Measurements from ENCODE around the gene KLRC2.

Gene KLRC2

DNA sequence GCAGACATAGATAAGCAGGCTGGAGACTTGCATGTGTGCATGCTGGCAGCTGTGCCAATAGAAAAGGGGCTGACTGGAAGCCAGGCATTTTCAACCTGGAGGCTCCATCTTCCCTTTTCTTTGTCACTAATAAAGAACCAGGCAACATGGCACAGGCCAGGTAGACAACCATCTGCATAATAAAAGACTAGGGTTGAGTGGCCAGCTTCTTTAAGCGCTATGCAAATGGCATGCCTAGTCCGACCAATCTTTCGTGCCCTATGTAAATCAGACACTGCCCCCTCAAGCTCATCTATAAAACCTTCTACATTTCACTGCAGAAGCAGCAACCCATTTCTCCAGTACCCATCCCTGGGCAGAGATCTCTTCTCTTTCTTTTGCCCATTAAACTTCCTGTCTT lies 21.9 kb upstream of the KLRC2 start:
- Histone ChIP-seq H3K27ac (ENCODE audit: low read depth, low read length, poor library complexity, severe bottlenecking) (no peak overlapping the region), H3F3A (ENCODE audit: insufficient read depth, low read length) (no peaks in the 10 kb centered on the region), H3K9ac (ENCODE audit: low read length) (no peak overlapping the region), H3K4me3 (ENCODE audit: low read depth, low read length, poor library complexity, severe bottlenecking) (no peak overlapping the region), H2AFZ (ENCODE audit: low read length) (no peak overlapping the region), H3K27me3 (ENCODE audit: insufficient read depth, low read length) (no peaks in the 10 kb centered on the region), H4K20me1 (ENCODE audit: insufficient read depth, low read length) (no peaks in the 10 kb centered on the region), H3K4me1 (ENCODE audit: insufficient read depth, low read length, severe bottlenecking) (peaks cover 20% of the 10 kb centered on the region), H3K79me2 (ENCODE audit: insufficient read depth, low read length) (no peaks in the 10 kb centered on the region), H3K4me2 (ENCODE audit: low read length) (no peak overlapping the region), H3K9me2 (ENCODE audit: low read depth, low read length) (no peaks in the 10 kb centered on the region), H3K36me3 (ENCODE audit: insufficient read depth, low read length) (no peaks in the 10 kb centered on the region; the same call in 1 of the 2 replicates), H3K9me3 (ENCODE audit: low read length) (peaks cover 21% of the 10 kb centered on the region)
- TF ChIP-seq, protein P1, sequence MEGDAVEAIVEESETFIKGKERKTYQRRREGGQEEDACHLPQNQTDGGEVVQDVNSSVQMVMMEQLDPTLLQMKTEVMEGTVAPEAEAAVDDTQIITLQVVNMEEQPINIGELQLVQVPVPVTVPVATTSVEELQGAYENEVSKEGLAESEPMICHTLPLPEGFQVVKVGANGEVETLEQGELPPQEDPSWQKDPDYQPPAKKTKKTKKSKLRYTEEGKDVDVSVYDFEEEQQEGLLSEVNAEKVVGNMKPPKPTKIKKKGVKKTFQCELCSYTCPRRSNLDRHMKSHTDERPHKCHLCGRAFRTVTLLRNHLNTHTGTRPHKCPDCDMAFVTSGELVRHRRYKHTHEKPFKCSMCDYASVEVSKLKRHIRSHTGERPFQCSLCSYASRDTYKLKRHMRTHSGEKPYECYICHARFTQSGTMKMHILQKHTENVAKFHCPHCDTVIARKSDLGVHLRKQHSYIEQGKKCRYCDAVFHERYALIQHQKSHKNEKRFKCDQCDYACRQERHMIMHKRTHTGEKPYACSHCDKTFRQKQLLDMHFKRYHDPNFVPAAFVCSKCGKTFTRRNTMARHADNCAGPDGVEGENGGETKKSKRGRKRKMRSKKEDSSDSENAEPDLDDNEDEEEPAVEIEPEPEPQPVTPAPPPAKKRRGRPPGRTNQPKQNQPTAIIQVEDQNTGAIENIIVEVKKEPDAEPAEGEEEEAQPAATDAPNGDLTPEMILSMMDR (IDR thresholded peaks at IDR 0.05; ENCODE audit: low read length), result no peak
- TF ChIP-seq EZH2 (IDR thresholded peaks at IDR 0.05; ENCODE audit: borderline replicate concordance, low read length), result no peak

DNA sequence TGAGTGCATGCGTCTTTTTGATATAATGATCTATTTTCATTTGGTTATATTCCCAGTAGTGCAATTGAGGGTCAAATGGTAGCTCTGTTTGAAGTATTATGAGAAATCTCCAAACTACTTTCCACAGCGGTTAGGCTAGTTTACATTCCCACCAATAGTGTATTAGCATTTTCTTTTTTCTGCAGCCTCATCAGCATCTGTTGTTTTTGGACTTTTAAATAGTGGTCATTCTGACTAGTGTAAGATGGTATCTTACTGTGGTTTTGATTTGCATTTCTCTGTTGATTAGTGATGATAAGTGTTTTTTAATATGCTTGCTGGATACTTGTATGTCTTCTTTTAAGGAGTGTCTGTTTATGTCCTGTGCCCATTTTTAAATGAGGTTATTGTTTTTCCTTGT lies 21.0 kb upstream of the KLRC2 start:
- no peaks in the 10 kb centered on the region for H4K20me1 ChIP-seq (ENCODE audit: insufficient read depth, low read length)
- H3K4me1 ChIP-seq (ENCODE audit: insufficient read depth, low read length, severe bottlenecking), result peaks cover 20% of the 10 kb centered on the region
- no peaks in the 10 kb centered on the region for H3K9me2 ChIP-seq (ENCODE audit: low read depth, low read length)
- H3K9ac ChIP-seq (ENCODE audit: low read length), result no peak overlapping the region
- no peak for TF ChIP-seq EZH2 (IDR thresholded peaks at IDR 0.05; ENCODE audit: borderline replicate concordance, low read length)
- TF ChIP-seq, protein P1 (IDR thresholded peaks at IDR 0.05; ENCODE audit: low read length), result no peak
- no peak overlapping the region for H2AFZ ChIP-seq (ENCODE audit: low read length)
- no peak overlapping the region for H3K27ac ChIP-seq (ENCODE audit: low read depth, low read length, poor library complexity, severe bottlenecking)
- H3K4me3 ChIP-seq (ENCODE audit: low read depth, low read length, poor library complexity, severe bottlenecking), result no peak overlapping the region
- no peaks in the 10 kb centered on the region; the same call in 1 of the 2 replicates for H3K36me3 ChIP-seq (ENCODE audit: insufficient read depth, low read length)
- H3F3A ChIP-seq (ENCODE audit: insufficient read depth, low read length), result no peaks in the 10 kb centered on the region
- H3K9me3 ChIP-seq (ENCODE audit: low read length), result peaks cover 18% of the 10 kb centered on the region
- no peaks in the 10 kb centered on the region for H3K27me3 ChIP-seq (ENCODE audit: insufficient read depth, low read length)
- no peak overlapping the region for H3K4me2 ChIP-seq (ENCODE audit: low read length)
- no peaks in the 10 kb centered on the region for H3K79me2 ChIP-seq (ENCODE audit: insufficient read depth, low read length)

DNA sequence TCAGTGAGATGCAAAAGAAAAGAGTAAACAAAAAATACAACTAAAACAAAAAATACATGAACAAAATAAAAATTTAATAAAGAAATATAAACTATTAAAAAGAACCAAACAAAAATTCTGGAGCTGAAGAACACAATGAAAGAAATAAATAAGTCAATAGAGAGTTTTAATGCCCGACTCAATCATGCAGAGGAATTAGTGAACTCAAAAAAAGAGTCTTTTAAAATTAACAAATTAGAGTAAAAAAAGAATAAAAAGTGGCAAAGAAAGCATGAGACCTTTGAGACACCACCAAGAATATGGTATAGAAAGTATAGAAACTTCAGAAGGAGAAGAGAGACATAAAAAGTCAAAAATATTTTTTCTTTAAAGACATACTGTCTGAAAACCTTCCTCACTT lies 20.0 kb upstream of the KLRC2 start:
- no peak overlapping the region for H3K4me3 ChIP-seq (ENCODE audit: low read depth, low read length, poor library complexity, severe bottlenecking)

More for the DNA sequence above, 20.0 kb upstream of the KLRC2 start:
- Histone ChIP-seq H3K4me2 (ENCODE audit: low read length) (no peak overlapping the region), H4K20me1 (ENCODE audit: insufficient read depth, low read length) (no peaks in the 10 kb centered on the region), H3K79me2 (ENCODE audit: insufficient read depth, low read length) (no peaks in the 10 kb centered on the region), H3F3A (ENCODE audit: insufficient read depth, low read length) (no peaks in the 10 kb centered on the region), H3K9me3 (ENCODE audit: low read length) (peaks cover 16% of the 10 kb centered on the region), H3K4me1 (ENCODE audit: insufficient read depth, low read length, severe bottlenecking) (peaks cover 20% of the 10 kb centered on the region), H3K9me2 (ENCODE audit: low read depth, low read length) (no peaks in the 10 kb centered on the region), H3K27me3 (ENCODE audit: insufficient read depth, low read length) (no peaks in the 10 kb centered on the region), H3K27ac (ENCODE audit: low read depth, low read length, poor library complexity, severe bottlenecking) (no peak overlapping the region), H2AFZ (ENCODE audit: low read length) (no peak overlapping the region), H3K36me3 (ENCODE audit: insufficient read depth, low read length) (no peaks in the 10 kb centered on the region; the same call in 1 of the 2 replicates), H3K9ac (ENCODE audit: low read length) (no peak overlapping the region)
- TF ChIP-seq, protein P1 (IDR thresholded peaks at IDR 0.05; ENCODE audit: low read length), result no peak
- TF ChIP-seq EZH2 (IDR thresholded peaks at IDR 0.05; ENCODE audit: borderline replicate concordance, low read length), result no peak
